ENCODE results near the gene DLG2. TPM values are rescaled to one million over a fixed set of nuclear protein-coding genes. Genes with fewer than 3 reads are reported as not detected.

Gene DLG2
- total RNA-seq, 1 experiment from 2014 or later = 17.5 TPM

DNA sequence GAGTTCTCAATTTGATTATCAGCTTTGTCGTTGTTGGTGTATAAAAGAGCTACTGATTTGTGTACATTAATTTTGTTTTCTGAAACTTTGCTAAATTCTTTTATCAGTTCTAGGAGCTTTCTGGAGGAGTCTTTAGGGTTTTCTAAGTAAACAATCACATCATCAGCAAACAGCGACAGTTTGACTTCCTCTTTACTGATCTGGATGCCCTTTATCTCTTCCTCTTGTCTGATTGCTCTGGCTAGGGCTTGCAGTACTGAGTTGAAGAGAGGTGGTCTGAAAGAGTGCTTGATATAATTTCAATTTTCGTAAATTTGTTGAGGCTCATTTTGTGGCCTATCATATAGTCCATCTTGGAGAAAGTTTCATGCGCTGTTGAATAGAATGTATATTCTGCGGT, 213.0 kb downstream of the DLG2 start (continued):
- TF ChIP-seq, protein P1, sequence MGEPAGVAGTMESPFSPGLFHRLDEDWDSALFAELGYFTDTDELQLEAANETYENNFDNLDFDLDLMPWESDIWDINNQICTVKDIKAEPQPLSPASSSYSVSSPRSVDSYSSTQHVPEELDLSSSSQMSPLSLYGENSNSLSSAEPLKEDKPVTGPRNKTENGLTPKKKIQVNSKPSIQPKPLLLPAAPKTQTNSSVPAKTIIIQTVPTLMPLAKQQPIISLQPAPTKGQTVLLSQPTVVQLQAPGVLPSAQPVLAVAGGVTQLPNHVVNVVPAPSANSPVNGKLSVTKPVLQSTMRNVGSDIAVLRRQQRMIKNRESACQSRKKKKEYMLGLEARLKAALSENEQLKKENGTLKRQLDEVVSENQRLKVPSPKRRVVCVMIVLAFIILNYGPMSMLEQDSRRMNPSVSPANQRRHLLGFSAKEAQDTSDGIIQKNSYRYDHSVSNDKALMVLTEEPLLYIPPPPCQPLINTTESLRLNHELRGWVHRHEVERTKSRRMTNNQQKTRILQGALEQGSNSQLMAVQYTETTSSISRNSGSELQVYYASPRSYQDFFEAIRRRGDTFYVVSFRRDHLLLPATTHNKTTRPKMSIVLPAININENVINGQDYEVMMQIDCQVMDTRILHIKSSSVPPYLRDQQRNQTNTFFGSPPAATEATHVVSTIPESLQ (CRISPR knock-in tag; IDR thresholded peaks at IDR 0.05) = no peak
- TF ChIP-seq, protein P2, sequence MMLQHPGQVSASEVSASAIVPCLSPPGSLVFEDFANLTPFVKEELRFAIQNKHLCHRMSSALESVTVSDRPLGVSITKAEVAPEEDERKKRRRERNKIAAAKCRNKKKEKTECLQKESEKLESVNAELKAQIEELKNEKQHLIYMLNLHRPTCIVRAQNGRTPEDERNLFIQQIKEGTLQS (CRISPR knock-in tag; conservative IDR thresholded peaks at IDR 0.05) = no peak
- no peak for TF ChIP-seq CREB1 (CRISPR knock-in tag; IDR thresholded peaks at IDR 0.05)
- no peak for TF ChIP-seq KAT7 (CRISPR knock-in tag; IDR thresholded peaks at IDR 0.05; ENCODE audit: borderline replicate concordance)

DNA sequence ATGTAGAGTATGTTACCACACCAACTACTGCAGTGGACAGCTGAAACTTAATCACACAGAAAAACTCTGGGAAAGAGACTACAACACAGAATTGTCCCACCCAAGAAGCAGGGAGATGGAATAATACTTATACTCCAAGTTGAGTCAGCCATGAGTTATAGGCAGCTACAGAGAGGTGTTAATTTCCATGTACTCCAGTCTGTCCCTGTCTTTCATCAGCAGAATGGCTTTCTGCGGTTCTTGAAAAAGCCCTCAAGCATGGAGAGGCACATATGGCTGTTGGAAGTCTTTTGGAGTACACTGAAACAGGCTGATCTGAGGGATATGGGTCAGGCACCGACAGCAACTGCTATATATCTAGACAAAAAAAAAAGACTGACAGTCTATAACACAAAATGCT, 219.5 kb downstream of the DLG2 start:
- DNase-seq (ENCODE audit: low spot score) (no peak), ATAC-seq (no peak)
- Mint-ChIP-seq H3K4me1 (no peaks in the 10 kb centered on the region), H3K36me3 (no peaks in the 10 kb centered on the region), H3K4me3 (no peak overlapping the region), H3K27me3 (ENCODE audit: low read depth) (no peaks in the 10 kb centered on the region), H3K9me3 (peaks cover 5% of the 10 kb centered on the region), H3K27ac (no peak overlapping the region)
- ChIA-PET CTCF (no interaction called here), POLR2A (no interaction called here)
- no peak for TF ChIP-seq SMAD3 (CRISPR knock-in tag; IDR thresholded peaks at IDR 0.05; ENCODE audit: borderline replicate concordance)
- no peak for TF ChIP-seq ZNF416 (CRISPR knock-in tag; IDR thresholded peaks at IDR 0.05)

DNA sequence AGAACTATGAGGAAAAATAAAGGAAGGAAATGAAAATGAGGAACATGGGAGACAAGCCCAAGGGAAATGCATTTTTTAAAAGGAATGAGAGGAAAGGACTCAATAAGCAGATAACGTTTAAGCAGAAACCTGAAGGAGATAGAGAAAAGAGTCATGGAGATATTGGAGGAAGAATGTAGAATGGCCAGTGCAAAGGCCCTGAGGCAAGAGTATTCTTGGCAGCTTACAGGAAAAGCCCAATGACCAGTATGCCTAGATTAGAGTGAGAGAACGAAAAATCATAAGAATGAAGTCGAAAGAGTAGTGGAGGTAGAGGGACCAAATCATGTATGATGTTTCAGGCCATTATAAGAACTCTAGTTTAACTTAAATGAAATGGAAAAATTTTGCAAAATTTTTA, 220.3 kb downstream of the DLG2 start:
- CTCF ChIA-PET = no interaction called here
- no peaks in the 10 kb centered on the region for H3K36me3 Mint-ChIP-seq
- H3K9me3 Mint-ChIP-seq = peaks cover 13% of the 10 kb centered on the region
- TF ChIP-seq, protein P3, sequence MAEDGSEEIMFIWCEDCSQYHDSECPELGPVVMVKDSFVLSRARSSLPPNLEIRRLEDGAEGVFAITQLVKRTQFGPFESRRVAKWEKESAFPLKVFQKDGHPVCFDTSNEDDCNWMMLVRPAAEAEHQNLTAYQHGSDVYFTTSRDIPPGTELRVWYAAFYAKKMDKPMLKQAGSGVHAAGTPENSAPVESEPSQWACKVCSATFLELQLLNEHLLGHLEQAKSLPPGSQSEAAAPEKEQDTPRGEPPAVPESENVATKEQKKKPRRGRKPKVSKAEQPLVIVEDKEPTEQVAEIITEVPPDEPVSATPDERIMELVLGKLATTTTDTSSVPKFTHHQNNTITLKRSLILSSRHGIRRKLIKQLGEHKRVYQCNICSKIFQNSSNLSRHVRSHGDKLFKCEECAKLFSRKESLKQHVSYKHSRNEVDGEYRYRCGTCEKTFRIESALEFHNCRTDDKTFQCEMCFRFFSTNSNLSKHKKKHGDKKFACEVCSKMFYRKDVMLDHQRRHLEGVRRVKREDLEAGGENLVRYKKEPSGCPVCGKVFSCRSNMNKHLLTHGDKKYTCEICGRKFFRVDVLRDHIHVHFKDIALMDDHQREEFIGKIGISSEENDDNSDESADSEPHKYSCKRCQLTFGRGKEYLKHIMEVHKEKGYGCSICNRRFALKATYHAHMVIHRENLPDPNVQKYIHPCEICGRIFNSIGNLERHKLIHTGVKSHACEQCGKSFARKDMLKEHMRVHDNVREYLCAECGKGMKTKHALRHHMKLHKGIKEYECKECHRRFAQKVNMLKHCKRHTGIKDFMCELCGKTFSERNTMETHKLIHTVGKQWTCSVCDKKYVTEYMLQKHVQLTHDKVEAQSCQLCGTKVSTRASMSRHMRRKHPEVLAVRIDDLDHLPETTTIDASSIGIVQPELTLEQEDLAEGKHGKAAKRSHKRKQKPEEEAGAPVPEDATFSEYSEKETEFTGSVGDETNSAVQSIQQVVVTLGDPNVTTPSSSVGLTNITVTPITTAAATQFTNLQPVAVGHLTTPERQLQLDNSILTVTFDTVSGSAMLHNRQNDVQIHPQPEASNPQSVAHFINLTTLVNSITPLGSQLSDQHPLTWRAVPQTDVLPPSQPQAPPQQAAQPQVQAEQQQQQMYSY (CRISPR knock-in tag; IDR thresholded peaks at IDR 0.05) = no peak
- TF ChIP-seq ZNF121 (CRISPR knock-in tag; IDR thresholded peaks at IDR 0.05) = no peak
- TF ChIP-seq NR2C2 (CRISPR knock-in tag; IDR thresholded peaks at IDR 0.05) = no peak
- no peak for TF ChIP-seq ZNF263 (CRISPR knock-in tag; IDR thresholded peaks at IDR 0.05; ENCODE audit: low read depth)
- TF ChIP-seq ZNF317 (CRISPR knock-in tag; IDR thresholded peaks at IDR 0.05; ENCODE audit: borderline replicate concordance, low read depth) = no peak
- TF ChIP-seq NFATC4 (CRISPR knock-in tag; IDR thresholded peaks at IDR 0.05) = no peak
- TF ChIP-seq MYBL2 (CRISPR knock-in tag; IDR thresholded peaks at IDR 0.05) = no peak
- no peak for TF ChIP-seq ZBTB21 (CRISPR knock-in tag; IDR thresholded peaks at IDR 0.05; ENCODE audit: borderline replicate concordance)
- TF ChIP-seq ZNF423 (CRISPR knock-in tag; IDR thresholded peaks at IDR 0.05) = no peak
- no peak for TF ChIP-seq ZNF219 (CRISPR knock-in tag; IDR thresholded peaks at IDR 0.05; ENCODE audit: borderline replicate concordance)
- TF ChIP-seq, protein P4, sequence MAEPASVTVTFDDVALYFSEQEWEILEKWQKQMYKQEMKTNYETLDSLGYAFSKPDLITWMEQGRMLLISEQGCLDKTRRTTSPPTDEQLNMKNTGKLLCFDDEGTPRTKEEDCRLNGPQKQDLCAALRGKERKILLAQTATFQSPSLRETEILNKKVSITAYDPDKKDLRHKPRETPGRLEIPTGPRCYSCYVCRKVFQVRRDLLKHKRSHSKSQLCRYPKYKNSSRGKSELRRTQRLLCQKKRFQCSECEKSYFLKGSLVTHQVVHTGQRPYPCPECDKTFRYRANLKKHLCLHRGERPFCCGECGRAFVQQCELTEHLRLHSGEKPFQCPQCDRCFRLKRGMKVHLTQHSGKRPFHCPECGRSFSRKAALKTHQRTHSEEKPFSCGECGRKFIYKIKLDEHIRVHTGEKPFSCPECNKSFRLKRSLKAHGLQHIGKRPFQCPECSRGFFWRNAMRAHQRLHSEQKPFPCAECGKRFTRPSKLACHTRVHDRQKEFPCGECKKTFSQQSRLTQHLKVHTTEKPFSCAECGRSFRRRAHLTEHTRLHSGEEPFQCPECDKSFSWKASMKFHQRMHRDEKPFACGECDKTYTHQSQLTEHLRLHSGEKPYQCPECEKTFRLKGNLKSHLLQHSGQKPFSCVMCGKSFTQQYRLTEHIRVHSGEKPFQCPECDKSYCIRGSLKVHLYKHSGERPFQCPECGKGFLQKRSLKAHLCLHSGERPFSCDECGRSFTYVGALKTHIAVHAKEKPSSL (CRISPR knock-in tag; conservative IDR thresholded peaks at IDR 0.05) = no peak
- TF ChIP-seq, protein P5, sequence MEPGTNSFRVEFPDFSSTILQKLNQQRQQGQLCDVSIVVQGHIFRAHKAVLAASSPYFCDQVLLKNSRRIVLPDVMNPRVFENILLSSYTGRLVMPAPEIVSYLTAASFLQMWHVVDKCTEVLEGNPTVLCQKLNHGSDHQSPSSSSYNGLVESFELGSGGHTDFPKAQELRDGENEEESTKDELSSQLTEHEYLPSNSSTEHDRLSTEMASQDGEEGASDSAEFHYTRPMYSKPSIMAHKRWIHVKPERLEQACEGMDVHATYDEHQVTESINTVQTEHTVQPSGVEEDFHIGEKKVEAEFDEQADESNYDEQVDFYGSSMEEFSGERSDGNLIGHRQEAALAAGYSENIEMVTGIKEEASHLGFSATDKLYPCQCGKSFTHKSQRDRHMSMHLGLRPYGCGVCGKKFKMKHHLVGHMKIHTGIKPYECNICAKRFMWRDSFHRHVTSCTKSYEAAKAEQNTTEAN (CRISPR knock-in tag; IDR thresholded peaks at IDR 0.05) = no peak
- TF ChIP-seq, protein P6, sequence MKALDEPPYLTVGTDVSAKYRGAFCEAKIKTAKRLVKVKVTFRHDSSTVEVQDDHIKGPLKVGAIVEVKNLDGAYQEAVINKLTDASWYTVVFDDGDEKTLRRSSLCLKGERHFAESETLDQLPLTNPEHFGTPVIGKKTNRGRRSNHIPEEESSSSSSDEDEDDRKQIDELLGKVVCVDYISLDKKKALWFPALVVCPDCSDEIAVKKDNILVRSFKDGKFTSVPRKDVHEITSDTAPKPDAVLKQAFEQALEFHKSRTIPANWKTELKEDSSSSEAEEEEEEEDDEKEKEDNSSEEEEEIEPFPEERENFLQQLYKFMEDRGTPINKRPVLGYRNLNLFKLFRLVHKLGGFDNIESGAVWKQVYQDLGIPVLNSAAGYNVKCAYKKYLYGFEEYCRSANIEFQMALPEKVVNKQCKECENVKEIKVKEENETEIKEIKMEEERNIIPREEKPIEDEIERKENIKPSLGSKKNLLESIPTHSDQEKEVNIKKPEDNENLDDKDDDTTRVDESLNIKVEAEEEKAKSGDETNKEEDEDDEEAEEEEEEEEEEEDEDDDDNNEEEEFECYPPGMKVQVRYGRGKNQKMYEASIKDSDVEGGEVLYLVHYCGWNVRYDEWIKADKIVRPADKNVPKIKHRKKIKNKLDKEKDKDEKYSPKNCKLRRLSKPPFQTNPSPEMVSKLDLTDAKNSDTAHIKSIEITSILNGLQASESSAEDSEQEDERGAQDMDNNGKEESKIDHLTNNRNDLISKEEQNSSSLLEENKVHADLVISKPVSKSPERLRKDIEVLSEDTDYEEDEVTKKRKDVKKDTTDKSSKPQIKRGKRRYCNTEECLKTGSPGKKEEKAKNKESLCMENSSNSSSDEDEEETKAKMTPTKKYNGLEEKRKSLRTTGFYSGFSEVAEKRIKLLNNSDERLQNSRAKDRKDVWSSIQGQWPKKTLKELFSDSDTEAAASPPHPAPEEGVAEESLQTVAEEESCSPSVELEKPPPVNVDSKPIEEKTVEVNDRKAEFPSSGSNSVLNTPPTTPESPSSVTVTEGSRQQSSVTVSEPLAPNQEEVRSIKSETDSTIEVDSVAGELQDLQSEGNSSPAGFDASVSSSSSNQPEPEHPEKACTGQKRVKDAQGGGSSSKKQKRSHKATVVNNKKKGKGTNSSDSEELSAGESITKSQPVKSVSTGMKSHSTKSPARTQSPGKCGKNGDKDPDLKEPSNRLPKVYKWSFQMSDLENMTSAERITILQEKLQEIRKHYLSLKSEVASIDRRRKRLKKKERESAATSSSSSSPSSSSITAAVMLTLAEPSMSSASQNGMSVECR (CRISPR knock-in tag; IDR thresholded peaks at IDR 0.05; ENCODE audit: borderline replicate concordance) = no peak
- no peak for TF ChIP-seq HMGA2 (CRISPR knock-in tag; IDR thresholded peaks at IDR 0.05)
- TF ChIP-seq NFE2L1 (CRISPR knock-in tag; IDR thresholded peaks at IDR 0.05) = no peak

More for the DNA sequence above, 220.3 kb downstream of the DLG2 start:
- Mint-ChIP-seq H3K27ac (no peak overlapping the region), H3K27me3 (ENCODE audit: low read depth) (no peaks in the 10 kb centered on the region), H3K4me1 (no peaks in the 10 kb centered on the region), H3K4me3 (no peak overlapping the region)
- DNase-seq (ENCODE audit: low spot score) = no peak
- POLR2A ChIA-PET = no interaction called here
- ATAC-seq = no peak

Data from WTC11 (cell line).